Measurements from ENCODE around the gene HBP1.
"Not testable (repeated sequence)": the region's sequence is repeated elsewhere in the genome, so short reads cannot be mapped to it uniquely, and the experiment has no call there.

The HBP1 gene

DNA sequence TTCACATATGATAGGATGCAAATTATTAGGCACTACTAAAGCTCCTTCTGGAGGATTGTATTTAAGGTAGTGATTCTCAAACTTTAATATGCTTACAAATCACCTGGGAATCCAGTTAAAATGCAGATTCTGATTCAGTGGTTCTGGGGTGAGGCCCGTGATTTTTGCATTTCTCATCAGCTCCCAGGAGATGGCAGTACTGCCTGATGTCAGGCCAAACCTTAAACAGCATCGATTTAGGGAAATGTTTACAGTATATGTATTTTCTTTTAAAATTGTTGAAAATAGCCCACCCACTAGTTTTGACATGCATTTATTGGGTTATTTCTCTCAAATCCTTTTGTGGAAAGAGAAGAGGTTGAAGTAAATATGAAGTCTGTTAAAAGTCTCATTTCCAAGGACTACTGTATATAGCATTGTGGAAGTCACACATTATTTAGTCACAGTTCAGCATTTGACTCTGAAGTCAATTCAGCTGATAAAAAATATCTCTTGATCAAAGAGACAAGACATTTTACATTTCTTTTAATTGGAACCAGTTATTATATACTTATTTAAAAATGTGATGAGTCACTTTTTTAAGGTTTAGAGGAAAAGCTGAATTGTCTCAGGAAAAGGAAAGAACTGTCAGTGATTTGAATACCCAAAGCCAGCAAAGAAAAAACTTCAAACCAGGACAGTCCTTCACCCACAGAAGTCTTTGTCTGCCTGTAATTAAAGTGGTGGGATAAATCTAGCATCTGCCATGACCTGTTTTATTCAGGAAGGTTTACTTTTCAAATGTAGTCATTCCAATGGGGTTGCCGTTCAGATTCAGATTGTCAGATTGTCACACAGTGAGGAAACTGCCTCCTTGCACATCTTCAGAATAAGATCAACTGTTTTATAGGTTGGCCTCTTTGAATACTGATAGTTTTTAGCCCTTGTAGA lies 21.1 kb upstream of the HBP1 start:
- Histone ChIP-seq H3K4me3 (ENCODE audit: insufficient read length, low read depth) (no peak overlapping the region), H3K9me3 (ENCODE audit: insufficient read depth, low read length) (no peaks in the 10 kb centered on the region), H3K36me3 (ENCODE audit: insufficient read depth, insufficient read length, low read length) (no peaks in the 10 kb centered on the region), H3K27me3 (ENCODE audit: insufficient read depth, insufficient read length) (no peaks in the 10 kb centered on the region), H3K4me1 (ENCODE audit: insufficient read depth, insufficient read length) (no peaks in the 10 kb centered on the region), H3K9ac (ENCODE audit: insufficient read length, low read depth) (no peak overlapping the region)
- no peak for DNase-seq (ENCODE audit: low read depth, low spot score)
- TF ChIP-seq YY1 (IDR thresholded peaks at IDR 0.05; ENCODE audit: insufficient read depth, insufficient read length) (no peak), SUZ12 (IDR thresholded peaks at IDR 0.05; ENCODE audit: extremely low read depth, insufficient read depth, insufficient read length) (no peak), ZNF274 (IDR thresholded peaks at IDR 0.05; ENCODE audit: low read depth, low read length) (no peak)

GRCh38 chr7:107148721-107149120 lies 20.1 kb upstream of the HBP1 start:
- Histone ChIP-seq H3K9me3 (ENCODE audit: insufficient read depth, low read length) (no peaks in the 10 kb centered on the region), H3K4me3 (ENCODE audit: insufficient read length, low read depth) (no peak overlapping the region), H3K36me3 (ENCODE audit: insufficient read depth, insufficient read length, low read length) (no peaks in the 10 kb centered on the region), H3K9ac (ENCODE audit: insufficient read length, low read depth) (no peak overlapping the region), H3K4me1 (ENCODE audit: insufficient read depth, insufficient read length) (no peaks in the 10 kb centered on the region), H3K27me3 (ENCODE audit: insufficient read depth, insufficient read length) (no peaks in the 10 kb centered on the region)
- TF ChIP-seq SUZ12 (IDR thresholded peaks at IDR 0.05; ENCODE audit: extremely low read depth, insufficient read depth, insufficient read length): no peak
- TF ChIP-seq ZNF274 (IDR thresholded peaks at IDR 0.05; ENCODE audit: low read depth, low read length): no peak
- no peak for TF ChIP-seq YY1 (IDR thresholded peaks at IDR 0.05; ENCODE audit: insufficient read depth, insufficient read length)
- no peak for DNase-seq (ENCODE audit: low read depth, low spot score)

DNA sequence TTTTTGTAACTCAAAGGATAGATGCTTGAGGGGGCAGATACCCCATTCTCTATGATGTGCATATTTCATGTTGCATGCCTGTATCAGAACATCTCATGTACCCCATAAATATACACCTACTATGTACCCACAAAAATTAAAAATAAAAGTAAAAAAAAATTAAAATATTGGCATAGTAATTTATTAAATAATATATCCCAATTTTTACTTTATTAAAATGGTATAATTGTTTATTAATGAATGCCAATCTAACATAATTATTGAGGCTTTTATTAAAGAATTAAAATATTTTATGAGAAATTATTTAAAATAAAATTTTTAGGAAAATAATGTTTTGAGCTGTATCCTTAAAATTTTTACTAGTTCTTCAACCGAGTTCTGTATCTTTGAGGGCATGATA lies 18.9 kb upstream of the HBP1 start:
- DNase-seq (ENCODE audit: low read depth, low spot score): no peak
- no peaks in the 10 kb centered on the region for H3K4me1 ChIP-seq (ENCODE audit: insufficient read depth, insufficient read length)
- no peak overlapping the region for H3K9ac ChIP-seq (ENCODE audit: insufficient read length, low read depth)
- TF ChIP-seq YY1 (IDR thresholded peaks at IDR 0.05; ENCODE audit: insufficient read depth, insufficient read length) (no peak), ZNF274 (IDR thresholded peaks at IDR 0.05; ENCODE audit: low read depth, low read length) (no peak), SUZ12 (IDR thresholded peaks at IDR 0.05; ENCODE audit: extremely low read depth, insufficient read depth, insufficient read length) (no peak)
- H3K27me3 ChIP-seq (ENCODE audit: insufficient read depth, insufficient read length): no peaks in the 10 kb centered on the region
- H3K36me3 ChIP-seq (ENCODE audit: insufficient read depth, insufficient read length, low read length): no peaks in the 10 kb centered on the region
- no peaks in the 10 kb centered on the region for H3K9me3 ChIP-seq (ENCODE audit: insufficient read depth, low read length)
- H3K4me3 ChIP-seq (ENCODE audit: insufficient read length, low read depth): no peak overlapping the region

DNA sequence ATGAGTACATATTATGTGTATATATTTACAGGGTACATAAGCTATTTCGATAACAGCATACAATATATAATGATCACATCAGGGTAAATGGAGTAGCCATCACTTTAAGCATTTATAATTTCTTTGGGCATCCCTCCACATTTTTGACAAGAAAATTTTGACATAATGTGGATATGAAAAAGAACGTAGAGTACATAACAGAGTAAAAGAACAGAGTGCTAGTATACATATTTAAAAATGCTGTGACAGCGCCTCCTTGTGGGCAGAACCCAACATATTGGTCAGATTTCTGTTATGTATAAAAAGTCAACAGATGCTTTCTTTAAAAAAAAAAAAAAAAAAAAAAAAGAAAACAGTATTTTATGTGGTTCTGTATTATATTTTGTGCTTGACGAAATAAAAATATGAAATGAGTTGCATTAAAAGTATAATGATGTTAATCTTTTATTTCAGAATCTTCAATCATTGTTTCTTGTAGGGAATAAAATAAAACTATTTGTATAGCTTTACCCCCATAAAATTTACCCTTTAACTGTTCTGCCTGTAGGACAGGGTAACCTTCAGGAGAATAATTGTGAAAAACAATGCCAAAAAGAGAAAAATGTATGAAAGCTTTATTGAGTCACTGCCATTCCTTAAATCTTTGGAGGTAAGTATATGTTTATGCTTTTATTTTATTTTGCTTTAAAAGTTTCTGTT lies 18.3 kb upstream of the HBP1 start:
- no peaks in the 10 kb centered on the region for H3K4me1 ChIP-seq (ENCODE audit: insufficient read depth, insufficient read length)
- TF ChIP-seq ZNF274 (IDR thresholded peaks at IDR 0.05; ENCODE audit: low read depth, low read length): no peak
- no peak for TF ChIP-seq YY1 (IDR thresholded peaks at IDR 0.05; ENCODE audit: insufficient read depth, insufficient read length)
- no peak for TF ChIP-seq SUZ12 (IDR thresholded peaks at IDR 0.05; ENCODE audit: extremely low read depth, insufficient read depth, insufficient read length)
- H3K9ac ChIP-seq (ENCODE audit: insufficient read length, low read depth): no peak overlapping the region
- H3K36me3 ChIP-seq (ENCODE audit: insufficient read depth, insufficient read length, low read length): no peaks in the 10 kb centered on the region
- no peaks in the 10 kb centered on the region for H3K9me3 ChIP-seq (ENCODE audit: insufficient read depth, low read length)
- no peak overlapping the region for H3K4me3 ChIP-seq (ENCODE audit: insufficient read length, low read depth)
- no peaks in the 10 kb centered on the region for H3K27me3 ChIP-seq (ENCODE audit: insufficient read depth, insufficient read length)
- DNase-seq (ENCODE audit: low read depth, low spot score): peak; percentile 44

DNA sequence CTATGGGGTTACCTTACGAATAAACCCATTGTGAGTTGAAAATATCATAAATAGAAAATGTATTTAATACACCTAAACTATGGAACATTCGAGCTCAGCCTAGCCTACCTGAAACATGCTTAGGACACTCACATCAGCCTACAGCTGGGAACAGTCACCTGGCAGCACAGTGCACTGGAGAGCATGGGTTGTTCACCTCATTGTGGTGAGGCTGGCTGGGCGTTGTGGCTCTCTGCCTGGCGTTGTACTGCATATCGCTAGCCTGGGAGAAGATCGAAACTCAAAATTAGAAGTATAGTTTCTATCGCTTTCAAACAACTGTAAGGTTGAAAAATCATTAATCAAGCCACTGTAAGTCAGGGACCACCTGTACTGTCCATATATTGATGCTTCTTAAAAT lies 17.3 kb upstream of the HBP1 start:
- Histone ChIP-seq H3K9ac (ENCODE audit: insufficient read length, low read depth) (no peak overlapping the region), H3K9me3 (ENCODE audit: insufficient read depth, low read length) (no peaks in the 10 kb centered on the region), H3K36me3 (ENCODE audit: insufficient read depth, insufficient read length, low read length) (no peaks in the 10 kb centered on the region), H3K4me1 (ENCODE audit: insufficient read depth, insufficient read length) (no peaks in the 10 kb centered on the region), H3K27me3 (ENCODE audit: insufficient read depth, insufficient read length) (no peaks in the 10 kb centered on the region), H3K4me3 (ENCODE audit: insufficient read length, low read depth) (no peak overlapping the region)
- no peak for DNase-seq (ENCODE audit: low read depth, low spot score)
- TF ChIP-seq YY1 (IDR thresholded peaks at IDR 0.05; ENCODE audit: insufficient read depth, insufficient read length): no peak
- TF ChIP-seq ZNF274 (IDR thresholded peaks at IDR 0.05; ENCODE audit: low read depth, low read length): no peak
- no peak for TF ChIP-seq SUZ12 (IDR thresholded peaks at IDR 0.05; ENCODE audit: extremely low read depth, insufficient read depth, insufficient read length)

- Histone ChIP-seq H3K9me3 (ENCODE audit: insufficient read depth, low read length) (no peaks in the 10 kb centered on the region), H3K9ac (ENCODE audit: insufficient read length, low read depth) (no peak overlapping the region), H3K4me3 (ENCODE audit: insufficient read length, low read depth) (no peak overlapping the region), H3K27me3 (ENCODE audit: insufficient read depth, insufficient read length) (no peaks in the 10 kb centered on the region), H3K4me1 (ENCODE audit: insufficient read depth, insufficient read length) (no peaks in the 10 kb centered on the region), H3K36me3 (ENCODE audit: insufficient read depth, insufficient read length, low read length) (no peaks in the 10 kb centered on the region)
- TF ChIP-seq SUZ12 (IDR thresholded peaks at IDR 0.05; ENCODE audit: extremely low read depth, insufficient read depth, insufficient read length) (no peak), YY1 (IDR thresholded peaks at IDR 0.05; ENCODE audit: insufficient read depth, insufficient read length) (no peak), ZNF274 (IDR thresholded peaks at IDR 0.05; ENCODE audit: low read depth, low read length) (no peak)
- no peak for DNase-seq (ENCODE audit: low read depth, low spot score)
Measured at GRCh38 chr7:107152011-107152410, 16.8 kb upstream of the HBP1 start.

DNA sequence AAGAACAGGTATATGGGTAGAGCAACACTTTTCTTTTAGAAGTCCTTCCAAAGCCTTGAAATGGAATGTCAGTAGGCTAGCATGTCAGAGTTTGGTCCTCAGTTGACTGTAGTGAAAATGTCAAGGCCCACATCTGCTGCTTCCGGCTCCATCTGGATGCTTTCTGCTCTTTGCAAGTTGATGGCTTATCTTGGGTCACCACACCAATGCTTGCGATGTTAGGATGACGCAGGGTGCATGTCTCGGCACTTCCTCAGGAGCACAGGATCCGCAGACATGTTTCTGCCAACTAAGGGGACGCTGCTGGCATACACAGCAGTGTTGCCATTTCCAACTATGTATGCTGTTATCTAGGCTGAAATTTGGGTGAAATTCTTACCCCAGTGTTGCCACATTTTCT lies 14.0 kb upstream of the HBP1 start:
- Histone ChIP-seq H3K4me3 (ENCODE audit: insufficient read length, low read depth) (no peak overlapping the region), H3K36me3 (ENCODE audit: insufficient read depth, insufficient read length, low read length) (no peaks in the 10 kb centered on the region), H3K9ac (ENCODE audit: insufficient read length, low read depth) (no peak overlapping the region), H3K4me1 (ENCODE audit: insufficient read depth, insufficient read length) (no peaks in the 10 kb centered on the region), H3K9me3 (ENCODE audit: insufficient read depth, low read length) (no peaks in the 10 kb centered on the region), H3K27me3 (ENCODE audit: insufficient read depth, insufficient read length) (no peaks in the 10 kb centered on the region)
- DNase-seq (ENCODE audit: low read depth, low spot score): no peak
- TF ChIP-seq ZNF274 (IDR thresholded peaks at IDR 0.05; ENCODE audit: low read depth, low read length): no peak
- no peak for TF ChIP-seq YY1 (IDR thresholded peaks at IDR 0.05; ENCODE audit: insufficient read depth, insufficient read length)
- no peak for TF ChIP-seq SUZ12 (IDR thresholded peaks at IDR 0.05; ENCODE audit: extremely low read depth, insufficient read depth, insufficient read length)

GRCh38 chr7:107155726-107156125 lies 13.1 kb upstream of the HBP1 start:
- not testable (repeated sequence) for DNase-seq (ENCODE audit: low read depth, low spot score)

More at GRCh38 chr7:107155726-107156125, 13.1 kb upstream of the HBP1 start:
- H3K4me3 ChIP-seq (ENCODE audit: insufficient read length, low read depth); H3K9ac ChIP-seq (ENCODE audit: insufficient read length, low read depth); H3K27me3 ChIP-seq (ENCODE audit: insufficient read depth, insufficient read length); H3K9me3 ChIP-seq (ENCODE audit: insufficient read depth, low read length); H3K4me1 ChIP-seq (ENCODE audit: insufficient read depth, insufficient read length); H3K36me3 ChIP-seq (ENCODE audit: insufficient read depth, insufficient read length, low read length): not testable (repeated sequence)

Data from NT2/D1 (cell line).